ENCODE measurements around the gene ABCA13. TPM values are rescaled to one million over a fixed set of nuclear protein-coding genes. Genes with fewer than 3 reads are reported as not detected.

Gene ABCA13
- total RNA-seq, 1 experiment from 2014 or later = 0.76 TPM

DNA sequence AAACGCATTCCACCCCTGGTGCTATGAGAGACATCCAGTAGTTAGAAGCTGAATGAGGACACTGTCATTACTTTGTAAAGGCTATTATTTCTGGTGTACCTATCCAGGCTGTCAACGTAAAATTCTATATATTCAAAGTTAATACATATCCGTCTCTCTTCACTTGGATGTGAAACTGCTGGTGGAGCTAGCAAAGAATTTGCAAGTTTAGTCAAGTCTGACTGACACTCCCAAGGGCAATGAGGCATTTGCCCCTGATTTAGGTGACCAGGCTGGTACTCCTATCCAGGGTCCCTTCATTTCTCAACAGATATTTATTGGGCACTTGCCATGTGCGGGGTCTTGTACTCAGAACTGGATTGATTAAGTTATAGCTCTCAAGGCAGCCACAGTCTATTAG, 493.0 kb downstream of the ABCA13 start:
- H3K27ac ChIP-seq = no peak overlapping the region
- intact Hi-C loops (cut with micrococcal nuclease; ENCODE audit: unreplicated experiment) = no loop called here
- no peak overlapping the region for H2AFZ ChIP-seq
- ChIA-PET POLR2A (ENCODE audit: unreplicated experiment) (no interaction called here), CTCF (no interaction called here)
- H3K9me3 ChIP-seq (ENCODE audit: insufficient read depth, low read depth) = no peaks in the 10 kb centered on the region; the same call in 1 of the 2 replicates
- H3K9me2 ChIP-seq (ENCODE audit: insufficient read depth) = no peaks in the 10 kb centered on the region
- H3F3A ChIP-seq (ENCODE audit: insufficient read depth, low read depth) = no peaks in the 10 kb centered on the region
- no peak overlapping the region for H3K4me3 ChIP-seq
- no peak for DNase-seq
- H3K4me2 ChIP-seq = no peak overlapping the region
- no peak for TF ChIP-seq EZH2 (IDR thresholded peaks at IDR 0.05; ENCODE audit: low read depth)
- TF ChIP-seq, protein P1, sequence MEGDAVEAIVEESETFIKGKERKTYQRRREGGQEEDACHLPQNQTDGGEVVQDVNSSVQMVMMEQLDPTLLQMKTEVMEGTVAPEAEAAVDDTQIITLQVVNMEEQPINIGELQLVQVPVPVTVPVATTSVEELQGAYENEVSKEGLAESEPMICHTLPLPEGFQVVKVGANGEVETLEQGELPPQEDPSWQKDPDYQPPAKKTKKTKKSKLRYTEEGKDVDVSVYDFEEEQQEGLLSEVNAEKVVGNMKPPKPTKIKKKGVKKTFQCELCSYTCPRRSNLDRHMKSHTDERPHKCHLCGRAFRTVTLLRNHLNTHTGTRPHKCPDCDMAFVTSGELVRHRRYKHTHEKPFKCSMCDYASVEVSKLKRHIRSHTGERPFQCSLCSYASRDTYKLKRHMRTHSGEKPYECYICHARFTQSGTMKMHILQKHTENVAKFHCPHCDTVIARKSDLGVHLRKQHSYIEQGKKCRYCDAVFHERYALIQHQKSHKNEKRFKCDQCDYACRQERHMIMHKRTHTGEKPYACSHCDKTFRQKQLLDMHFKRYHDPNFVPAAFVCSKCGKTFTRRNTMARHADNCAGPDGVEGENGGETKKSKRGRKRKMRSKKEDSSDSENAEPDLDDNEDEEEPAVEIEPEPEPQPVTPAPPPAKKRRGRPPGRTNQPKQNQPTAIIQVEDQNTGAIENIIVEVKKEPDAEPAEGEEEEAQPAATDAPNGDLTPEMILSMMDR (conservative IDR thresholded peaks at IDR 0.05) = no peak
- no peaks in the 10 kb centered on the region for H4K20me1 ChIP-seq (ENCODE audit: insufficient read depth)
- no peaks in the 10 kb centered on the region for H3K4me1 ChIP-seq (replicated peaks; ENCODE audit: insufficient read depth)
- 0 out of 2 replicates have a peak, but pooled peaks cover 5% of the 10 kb centered on the region for H3K27me3 ChIP-seq (ENCODE audit: insufficient read depth, low read depth)
- no peaks in the 10 kb centered on the region for H3K36me3 ChIP-seq (ENCODE audit: low read depth)
- no peaks in the 10 kb centered on the region for H3K79me2 ChIP-seq (ENCODE audit: low read depth)
- no TSS peak for BruUV-seq (replicated peaks)

DNA sequence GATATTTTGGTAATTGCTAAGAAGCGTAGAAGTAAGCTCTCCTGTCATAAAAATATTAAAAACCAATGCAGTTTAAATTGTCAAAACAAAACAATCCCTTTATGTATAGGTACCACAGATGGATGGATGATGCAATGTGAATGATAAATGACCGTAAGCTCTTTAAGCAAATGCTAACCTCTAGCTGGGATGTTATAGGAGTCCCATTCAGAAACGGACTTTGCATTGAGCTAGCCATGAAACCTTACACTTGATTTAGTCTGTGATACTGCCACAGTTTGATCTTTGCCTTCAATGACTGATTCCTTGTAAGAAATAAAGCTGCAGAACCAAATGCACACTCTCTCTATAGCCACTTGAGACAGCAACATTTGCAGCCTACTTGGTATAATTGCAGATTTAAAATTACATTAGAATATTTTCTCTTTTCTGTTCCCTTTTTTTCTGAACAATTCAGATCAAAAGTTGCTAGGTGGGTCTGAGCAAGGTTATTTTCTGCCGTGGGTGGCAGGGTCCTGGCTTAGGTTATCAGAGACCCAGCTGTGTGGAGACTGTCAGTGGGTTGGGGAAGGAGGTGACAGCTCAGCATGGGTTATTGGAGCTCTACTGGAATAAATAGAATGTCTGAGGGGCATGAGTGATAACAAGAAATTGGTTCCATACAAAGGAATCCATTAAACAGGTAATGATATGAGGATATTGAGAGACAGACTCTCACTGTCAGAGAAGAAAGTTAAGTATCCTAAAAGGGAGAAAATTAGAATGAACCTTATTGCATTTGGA, 494.3 kb downstream of the ABCA13 start:
- Histone ChIP-seq H3K79me2 (ENCODE audit: low read depth) (no peaks in the 10 kb centered on the region), H3K36me3 (ENCODE audit: low read depth) (no peaks in the 10 kb centered on the region), H4K20me1 (ENCODE audit: insufficient read depth) (no peaks in the 10 kb centered on the region), H3K9me2 (ENCODE audit: insufficient read depth) (no peaks in the 10 kb centered on the region), H3F3A (ENCODE audit: insufficient read depth, low read depth) (no peaks in the 10 kb centered on the region), H3K4me1 (replicated peaks; ENCODE audit: insufficient read depth) (no peaks in the 10 kb centered on the region), H3K27ac (no peak overlapping the region), H3K9me3 (ENCODE audit: insufficient read depth, low read depth) (no peaks in the 10 kb centered on the region; the same call in 1 of the 2 replicates), H2AFZ (no peak overlapping the region), H3K27me3 (ENCODE audit: insufficient read depth, low read depth) (0 out of 2 replicates have a peak, but pooled peaks cover 5% of the 10 kb centered on the region), H3K4me2 (no peak overlapping the region), H3K4me3 (no peak overlapping the region)
- no TSS peak for BruUV-seq (replicated peaks)
- intact Hi-C loops (cut with micrococcal nuclease; ENCODE audit: unreplicated experiment) = no loop called here
- no peak for DNase-seq
- ChIA-PET CTCF (no interaction called here), POLR2A (ENCODE audit: unreplicated experiment) (no interaction called here)
- TF ChIP-seq, protein P1 (conservative IDR thresholded peaks at IDR 0.05) = no peak
- TF ChIP-seq EZH2 (IDR thresholded peaks at IDR 0.05; ENCODE audit: low read depth) = no peak

- DNase-seq = no peak
- Histone ChIP-seq H3K4me2 (no peak overlapping the region), H3K9me3 (ENCODE audit: insufficient read depth, low read depth) (no peaks in the 10 kb centered on the region; the same call in 1 of the 2 replicates), H3K27me3 (ENCODE audit: insufficient read depth, low read depth) (0 out of 2 replicates have a peak, but pooled peaks cover 5% of the 10 kb centered on the region), H3K9me2 (ENCODE audit: insufficient read depth) (no peaks in the 10 kb centered on the region), H3K36me3 (ENCODE audit: low read depth) (no peaks in the 10 kb centered on the region), H3F3A (ENCODE audit: insufficient read depth, low read depth) (no peaks in the 10 kb centered on the region), H3K4me3 (no peak overlapping the region), H3K79me2 (ENCODE audit: low read depth) (no peaks in the 10 kb centered on the region), H2AFZ (no peak overlapping the region), H3K27ac (no peak overlapping the region), H4K20me1 (ENCODE audit: insufficient read depth) (no peaks in the 10 kb centered on the region), H3K4me1 (replicated peaks; ENCODE audit: insufficient read depth) (no peaks in the 10 kb centered on the region)
- no TSS peak for BruUV-seq (replicated peaks)
- POLR2A ChIA-PET (ENCODE audit: unreplicated experiment) = no interaction called here
- TF ChIP-seq, protein P1 (conservative IDR thresholded peaks at IDR 0.05) = no peak
- TF ChIP-seq EZH2 (IDR thresholded peaks at IDR 0.05; ENCODE audit: low read depth) = no peak
- intact Hi-C loops (cut with micrococcal nuclease; ENCODE audit: unreplicated experiment) = no loop called here
- CTCF ChIA-PET = no interaction called here
Observed at GRCh38 chr7:48667407-48667806, 496.1 kb downstream of the ABCA13 start.

Measured in PC-9 (cell line).